Type B pancreatic cell (in vitro differentiated cells): Measurements from ENCODE around the gene PI4K2A. TPM values are rescaled to one million over a fixed set of nuclear protein-coding genes. Genes with fewer than 3 reads are reported as not detected.

Source experiments
- DNase-seq: peaks from one replicate; pipeline ENCODE4 v3.0.0; 2021; ENCODE audit warnings: mixed read lengths; ENCODE audit not compliant: unreplicated experiment; ENCODE audit errors: extremely low spot score
- H3K27ac Mint-ChIP-seq: 2 replicates; pipeline ENCODE4 v1.8.0; 2021; ENCODE audit warnings: mild to moderate bottlenecking, mixed read lengths
- H3K27me3 Mint-ChIP-seq: 2 replicates; pipeline ENCODE4 v1.8.0; 2021; ENCODE audit warnings: mixed read lengths
- H3K36me3 Mint-ChIP-seq: 2 replicates; pipeline ENCODE4 v1.8.0; 2021; ENCODE audit warnings: mixed read lengths
- H3K4me1 Mint-ChIP-seq: one replicate; pipeline ENCODE4 v1.8.0; 2021; ENCODE audit warnings: mixed read lengths; ENCODE audit not compliant: unreplicated experiment
- H3K4me3 Mint-ChIP-seq: 2 replicates; pipeline ENCODE4 v1.8.0; 2021; ENCODE audit warnings: mild to moderate bottlenecking, mixed read lengths
- H3K9me3 Mint-ChIP-seq: 2 replicates; pipeline ENCODE4 v1.8.0; 2021; ENCODE audit warnings: mixed read lengths
- CTCF ChIP-seq: fragments of 200-600 bp; sonication (generic); conservative IDR thresholded peaks from 2 replicates; pipeline ENCODE4 v1.5.0; 2021; ENCODE audit warnings: antibody characterized with exemption, mild to moderate bottlenecking
- total RNA-seq: library from RNA; stranded (reverse); gene quantifications from 2 replicates; pipeline ENCODE4 v1.2.1, GENCODE V29; 2021; ENCODE audit warnings: low replicate concordance

The PI4K2A gene
- total RNA-seq, 1 donor from 2014 or later = 19.3 TPM

- DNase-seq = no peak
- Mint-ChIP-seq H3K4me3 (no peak overlapping the region), H3K4me1 (no peaks in the 10 kb centered on the region), H3K27ac (no peak overlapping the region), H3K36me3 (no peaks in the 10 kb centered on the region), H3K27me3 (peaks cover 4% of the 10 kb centered on the region), H3K9me3 (no peaks in the 10 kb centered on the region)
- peak; percentile 88 for TF ChIP-seq CTCF
These were observed 61.1 kb downstream of the PI4K2A start for GRCh38 chr10:97701438-97702069.

- Mint-ChIP-seq H3K4me1 (peaks cover 6% of the 10 kb centered on the region), H3K27ac (no peak overlapping the region), H3K4me3 (no peak overlapping the region), H3K27me3 (peaks cover 4% of the 10 kb centered on the region), H3K9me3 (no peaks in the 10 kb centered on the region), H3K36me3 (no peaks in the 10 kb centered on the region)
- no peak for TF ChIP-seq CTCF
- DNase-seq = no peak
These were observed 63.1 kb downstream of the PI4K2A start for GRCh38 chr10:97703398-97704067.

- H3K4me3 Mint-ChIP-seq = no peak overlapping the region
- H3K36me3 Mint-ChIP-seq = no peaks in the 10 kb centered on the region
- peaks cover 11% of the 10 kb centered on the region for H3K4me1 Mint-ChIP-seq
- no peak for DNase-seq
- H3K9me3 Mint-ChIP-seq = no peaks in the 10 kb centered on the region
- H3K27ac Mint-ChIP-seq = no peak overlapping the region
- H3K27me3 Mint-ChIP-seq = peaks cover 7% of the 10 kb centered on the region
- TF ChIP-seq CTCF = no peak
These were observed 63.9 kb downstream of the PI4K2A start for GRCh38 chr10:97704341-97704740.

GRCh38 chr10:97705006-97705670 is 64.7 kb downstream of the PI4K2A start:
- TF ChIP-seq CTCF = no peak
- no peaks in the 10 kb centered on the region for H3K9me3 Mint-ChIP-seq
- no peaks in the 10 kb centered on the region for H3K36me3 Mint-ChIP-seq
- no peak overlapping the region for H3K4me3 Mint-ChIP-seq
- peaks cover 16% of the 10 kb centered on the region for H3K4me1 Mint-ChIP-seq
- no peak for DNase-seq
- peaks cover 12% of the 10 kb centered on the region for H3K27me3 Mint-ChIP-seq
- no peak overlapping the region for H3K27ac Mint-ChIP-seq

- no peaks in the 10 kb centered on the region for H3K36me3 Mint-ChIP-seq
These were observed 66.8 kb downstream of the PI4K2A start for GRCh38 chr10:97707134-97707861.

More at GRCh38 chr10:97707134-97707861, 66.8 kb downstream of the PI4K2A start:
- H3K27me3 Mint-ChIP-seq = peaks cover 16% of the 10 kb centered on the region
- TF ChIP-seq CTCF = no peak
- no peak overlapping the region for H3K4me3 Mint-ChIP-seq
- no peaks in the 10 kb centered on the region for H3K9me3 Mint-ChIP-seq
- H3K4me1 Mint-ChIP-seq = peaks cover 20% of the 10 kb centered on the region
- H3K27ac Mint-ChIP-seq = no peak overlapping the region
- no peak for DNase-seq
